H1 (cell line): ENCODE data around the gene TOP3A. TPM values are rescaled to one million over a fixed set of nuclear protein-coding genes. Genes with fewer than 3 reads are reported as not detected.

ENCODE experiments used
- BACH1 ChIP-seq: IDR thresholded peaks from 2 replicates; pipeline ENCODE4 v1.6.1; 2012; ENCODE audit warnings: low read length, improper control_type of control experiment
- BCL11A ChIP-seq, 2 experiments: IDR thresholded peaks; one replicate each; pipeline ENCODE4 v1.6.1; 2011; ENCODE audit warnings: low read depth in 2 of 2, low read length in 2 of 2, mild to moderate bottlenecking in 2 of 2
- CBX5 ChIP-seq: fragments of 300-800, 300-1000 bp; sonication (generic); IDR thresholded peaks from 2 replicates; pipeline ENCODE4 v1.7.1; 2016; ENCODE audit warnings: antibody characterized with exemption, low read length, low read depth
- CEBPB ChIP-seq: IDR thresholded peaks from 2 replicates; pipeline ENCODE4 v1.6.1; 2012; ENCODE audit warnings: low read depth, low read length
- CHD1 ChIP-seq: IDR thresholded peaks from 2 replicates; pipeline ENCODE4 v1.6.1; 2012; ENCODE audit warnings: low read depth, low read length, improper control_type of control experiment
- CHD2 ChIP-seq: IDR thresholded peaks from 2 replicates; pipeline ENCODE4 v1.6.1; 2012; ENCODE audit warnings: low read length, improper control_type of control experiment
- EP300 ChIP-seq, 2 experiments: IDR thresholded peaks; 1 replicate in 1 of 2; 2 replicates in 1 of 2; pipeline ENCODE4 v1.6.1; 2011 to 2012; ENCODE audit warnings: low read depth in 2 of 2, low read length in 2 of 2, mild to moderate bottlenecking in 2 of 2, borderline replicate concordance in 1 of 2, inconsistent platforms in 1 of 2, moderate library complexity in 1 of 2
- EZH2 ChIP-seq: fragments of 200-600 bp; sonication (generic); IDR thresholded peaks from 2 replicates; pipeline ENCODE4 v1.7.1; 2012; ENCODE audit warnings: low read depth, mild to moderate bottlenecking, moderate library complexity, low read length, inconsistent platforms; ENCODE audit not compliant: severe bottlenecking
- HDAC2 ChIP-seq, 2 experiments: fragments of 300-600 bp in 1 of 2; sonication (generic) in 1 of 2; IDR thresholded peaks; 2 replicates each; pipeline ENCODE4 v1.6.1; 2011 to 2012; ENCODE audit warnings: low read depth in 2 of 2, low read length in 2 of 2, mild to moderate bottlenecking in 2 of 2, moderate library complexity in 2 of 2, borderline replicate concordance in 1 of 2, inconsistent platforms in 1 of 2
- JUND ChIP-seq: IDR thresholded peaks from 2 replicates; pipeline ENCODE4 v1.6.1; 2011; ENCODE audit warnings: mild to moderate bottlenecking, improper control_type of control experiment, low read length
- KDM5A ChIP-seq: fragments of 200-600 bp; IDR thresholded peaks from 2 replicates; pipeline ENCODE4 v1.7.1; 2012; ENCODE audit warnings: mild to moderate bottlenecking, low read length, inconsistent platforms, mixed read lengths
- MAFK ChIP-seq: IDR thresholded peaks from 2 replicates; pipeline ENCODE4 v1.6.1; 2012; ENCODE audit warnings: low read depth, mild to moderate bottlenecking, improper control_type of control experiment, low read length
- NANOG ChIP-seq: IDR thresholded peaks from 2 replicates; pipeline ENCODE4 v1.6.1; 2011; ENCODE audit warnings: low read length, low read depth, mild to moderate bottlenecking, inconsistent platforms; ENCODE audit not compliant: insufficient read depth, poor library complexity, severe bottlenecking
- POLR2AphosphoS5 ChIP-seq: IDR thresholded peaks from 2 replicates; pipeline ENCODE4 v1.6.1; 2011; ENCODE audit warnings: low read depth, low read length
- RAD21 ChIP-seq, 2 experiments: IDR thresholded peaks in 1 of 2; conservative IDR thresholded peaks in 1 of 2; 2 replicates each; pipeline ENCODE4 v1.6.1; 2011; ENCODE audit warnings: low read depth in 2 of 2, low read length in 2 of 2, improper control_type of control experiment in 1 of 2, inconsistent platforms in 1 of 2, mild to moderate bottlenecking in 1 of 2, moderate library complexity in 1 of 2
- SIN3A ChIP-seq, 2 experiments: IDR thresholded peaks in 1 of 2; conservative IDR thresholded peaks in 1 of 2; 2 replicates each; pipeline ENCODE4 v1.6.1; 2011 to 2012; ENCODE audit warnings: low read length in 2 of 2, improper control_type of control experiment in 1 of 2, low read depth in 1 of 2, mild to moderate bottlenecking in 1 of 2
- SIX5 ChIP-seq: IDR thresholded peaks from 2 replicates; pipeline ENCODE4 v1.6.1; 2011; ENCODE audit warnings: mild to moderate bottlenecking, low read depth, low read length
- SRF ChIP-seq: IDR thresholded peaks from 2 replicates; pipeline ENCODE4 v1.6.1; 2011; ENCODE audit warnings: mild to moderate bottlenecking, low read depth, low read length, moderate library complexity
- SUZ12 ChIP-seq: fragments of 200-600 bp; sonication (generic); IDR thresholded peaks from 2 replicates; pipeline ENCODE4 v1.6.1; 2012; ENCODE audit warnings: mild to moderate bottlenecking, inconsistent platforms, low read length, moderate library complexity, mixed read lengths
- ZNF274 ChIP-seq: IDR thresholded peaks from 2 replicates; pipeline ENCODE4 v1.7.0; 2012; ENCODE audit warnings: low read length, borderline replicate concordance; ENCODE audit errors: extremely low read depth
- polyA plus RNA-seq, 7 experiments: library from polyadenylated mRNA; depleted of rRNA in 3 of 7; stranded (reverse) in 5 of 7; unstranded in 2 of 7; fragments of >200 nt in 5 of 7; fragments of 200-250 nt in 2 of 7; gene quantifications; 1 replicate in 5 of 7; 2 replicates in 1 of 7; 4 replicates in 1 of 7; pipeline versions ENCODE4 v1.2.1 to v1.2.3, GENCODE V29; 2011 to 2013; ENCODE audit warnings: missing spikeins in 2 of 7, mixed read lengths in 2 of 7
- total RNA-seq: library from RNA; stranded (reverse); fragmentation: NEBNext Ultra II Directional; extraction: Animal tissue kit (Norgen Biotek cat#: 25700); gene quantifications from 2 replicates; pipeline ENCODE4 v1.2.1, GENCODE V29; 2021
- TF ChIP-seq, protein P1 (sequence below): IDR thresholded peaks from 2 replicates; pipeline ENCODE4 v1.6.1; 2011; ENCODE audit warnings: low read depth, mild to moderate bottlenecking, low read length; ENCODE audit not compliant: insufficient read depth
- TF ChIP-seq, protein P2 (sequence below): IDR thresholded peaks from 2 replicates; pipeline ENCODE4 v1.6.1; 2012; ENCODE audit warnings: inconsistent platforms

TOP3A gene
- total and polyA plus RNA-seq, 2 of the 8 experiments (the other 6 are each of a cell fraction or from before 2014, with no cell fraction given), result 23.4 to 54.3 TPM

DNA sequence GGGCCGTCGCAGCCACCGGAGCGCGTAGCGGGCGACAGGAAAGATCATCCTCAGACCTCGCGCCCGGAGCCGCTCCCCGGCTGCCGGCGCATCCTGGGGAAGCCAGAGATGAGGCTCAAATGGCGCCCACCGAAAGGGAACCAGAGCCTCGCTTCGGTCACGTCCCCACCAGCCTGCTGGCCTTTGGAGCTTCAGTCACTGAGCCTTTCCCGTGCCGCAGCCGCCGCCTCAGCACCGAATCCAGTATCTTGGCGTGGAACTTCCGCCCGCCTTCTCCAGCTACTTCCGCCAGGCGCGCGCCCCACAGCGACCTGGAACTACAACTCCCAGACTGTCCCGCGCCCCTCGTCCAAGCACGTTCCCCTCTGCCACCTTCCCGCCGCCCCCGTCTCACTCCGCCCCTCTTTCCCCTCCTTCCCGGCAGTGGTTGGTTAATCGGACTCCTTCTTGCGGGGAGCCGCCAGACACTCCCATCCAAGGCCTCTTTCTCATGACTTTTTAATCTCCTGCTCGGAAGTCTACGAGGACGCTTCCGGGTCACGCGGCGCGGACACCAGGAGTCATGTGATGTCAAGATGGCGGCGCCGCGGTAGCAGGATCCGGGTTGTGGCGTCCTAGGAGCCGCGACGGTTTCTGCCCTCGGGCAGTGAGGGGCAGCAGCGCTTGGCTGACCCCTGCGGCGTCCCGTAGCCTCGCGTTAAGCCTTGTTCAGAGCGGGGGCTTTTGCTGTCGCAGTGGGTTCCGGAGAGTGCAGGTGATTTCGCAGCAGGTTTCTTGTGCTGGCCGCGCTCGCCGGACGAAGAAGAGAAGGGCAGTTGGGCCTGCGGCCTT, at the start of gene TOP3A, which contains the start of gene SMCR8 (continued):
- TF ChIP-seq ZNF274, result no peak
- no peak for TF ChIP-seq BACH1
- no peak for TF ChIP-seq SUZ12
- TF ChIP-seq EP300 (IDR thresholded peaks at IDR 0.05; ENCODE audit: borderline replicate concordance in 1 of 2, low read depth in 2 of 2, low read length in 2 of 2), result peak in 1 of 2 experiments; percentile 61; a peak in 1 of 3 replicates
- no peak for TF ChIP-seq EZH2
- TF ChIP-seq CHD1, result no peak
- peak; percentile 80 for TF ChIP-seq POLR2AphosphoS5
- TF ChIP-seq KDM5A, result peak; percentile 97
- TF ChIP-seq CEBPB, result no peak
- no peak for TF ChIP-seq CBX5
- TF ChIP-seq SIX5, result peak; percentile 21; the same call in 1 of the 2 replicates
- TF ChIP-seq SIN3A (conservative IDR thresholded peaks at IDR 0.05 in 1 of 2, IDR thresholded peaks at IDR 0.05 in 1 of 2; ENCODE audit: low read depth in 1 of 2, low read length in 2 of 2), result peak in 1 of 2 experiments; percentile 90; a peak in 2 of 4 replicates
- TF ChIP-seq BCL11A (IDR thresholded peaks at IDR 0.05; ENCODE audit: low read depth in 2 of 2, low read length in 2 of 2), result no peak
- TF ChIP-seq CHD2, result no peak
- TF ChIP-seq, protein P1, sequence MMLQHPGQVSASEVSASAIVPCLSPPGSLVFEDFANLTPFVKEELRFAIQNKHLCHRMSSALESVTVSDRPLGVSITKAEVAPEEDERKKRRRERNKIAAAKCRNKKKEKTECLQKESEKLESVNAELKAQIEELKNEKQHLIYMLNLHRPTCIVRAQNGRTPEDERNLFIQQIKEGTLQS, result peak; percentile 96
- TF ChIP-seq MAFK, result no peak
- TF ChIP-seq RAD21 (IDR thresholded peaks at IDR 0.05 in 1 of 2, conservative IDR thresholded peaks at IDR 0.05 in 1 of 2; ENCODE audit: low read depth in 2 of 2, low read length in 2 of 2), result no peak; a peak in 1 of 4 replicates
- TF ChIP-seq JUND, result no peak
- peak in 1 of 2 experiments; percentile 89; a peak in 2 of 4 replicates for TF ChIP-seq HDAC2 (IDR thresholded peaks at IDR 0.05; ENCODE audit: borderline replicate concordance in 1 of 2, low read depth in 2 of 2, low read length in 2 of 2)
- TF ChIP-seq, protein P2, sequence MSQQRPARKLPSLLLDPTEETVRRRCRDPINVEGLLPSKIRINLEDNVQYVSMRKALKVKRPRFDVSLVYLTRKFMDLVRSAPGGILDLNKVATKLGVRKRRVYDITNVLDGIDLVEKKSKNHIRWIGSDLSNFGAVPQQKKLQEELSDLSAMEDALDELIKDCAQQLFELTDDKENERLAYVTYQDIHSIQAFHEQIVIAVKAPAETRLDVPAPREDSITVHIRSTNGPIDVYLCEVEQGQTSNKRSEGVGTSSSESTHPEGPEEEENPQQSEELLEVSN, result peak; percentile 85
- no peak for TF ChIP-seq SRF
- no peak for TF ChIP-seq NANOG
